Measurements from ENCODE around the gene MARK3.

The MARK3 gene

DNA sequence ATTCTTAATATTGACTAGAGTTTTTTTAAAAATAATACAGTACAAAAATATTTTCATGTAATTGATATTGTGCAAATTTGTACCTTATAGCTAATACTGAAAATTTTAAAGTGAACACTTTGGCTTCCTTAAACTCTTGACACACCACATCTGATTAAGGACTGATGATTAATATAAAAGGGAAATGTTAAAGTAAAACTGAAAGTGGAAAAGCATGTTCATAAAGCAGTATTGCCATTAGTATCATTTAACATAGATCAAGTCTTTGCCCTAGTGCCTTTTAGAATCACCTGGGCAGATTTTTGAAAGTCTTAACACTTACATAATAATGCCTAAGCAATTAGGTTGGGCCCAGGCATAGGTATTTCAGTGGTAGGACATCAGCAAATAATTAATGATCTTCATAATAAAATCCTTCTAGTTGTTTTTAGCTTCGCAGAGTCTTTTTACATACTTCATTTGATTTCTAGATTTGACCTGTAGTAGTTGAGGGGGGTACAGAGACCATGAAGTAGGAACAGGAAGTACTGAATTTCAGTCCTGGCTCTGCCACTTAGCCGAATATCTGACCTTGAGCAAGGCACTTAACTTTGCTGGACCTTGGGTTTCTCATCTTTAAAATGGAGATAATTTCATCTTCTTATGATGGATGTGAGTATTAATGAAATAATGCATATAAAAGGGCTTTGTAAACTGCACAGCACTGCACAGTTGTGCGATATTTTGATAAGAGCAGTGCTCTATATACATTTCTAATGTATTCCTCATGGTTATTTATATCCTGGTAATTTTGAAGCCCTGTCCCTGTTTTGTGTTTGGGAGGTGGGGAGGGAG lies 43.7 kb downstream of the MARK3 start:
- H3K36me3 ChIP-seq, result no peaks in the 10 kb centered on the region
- intact Hi-C loops (cut with DNase I; ENCODE audit: low total_unique reads), result no loop called here
- no peak overlapping the region for H3K4me3 ChIP-seq
- TF ChIP-seq, protein P1, sequence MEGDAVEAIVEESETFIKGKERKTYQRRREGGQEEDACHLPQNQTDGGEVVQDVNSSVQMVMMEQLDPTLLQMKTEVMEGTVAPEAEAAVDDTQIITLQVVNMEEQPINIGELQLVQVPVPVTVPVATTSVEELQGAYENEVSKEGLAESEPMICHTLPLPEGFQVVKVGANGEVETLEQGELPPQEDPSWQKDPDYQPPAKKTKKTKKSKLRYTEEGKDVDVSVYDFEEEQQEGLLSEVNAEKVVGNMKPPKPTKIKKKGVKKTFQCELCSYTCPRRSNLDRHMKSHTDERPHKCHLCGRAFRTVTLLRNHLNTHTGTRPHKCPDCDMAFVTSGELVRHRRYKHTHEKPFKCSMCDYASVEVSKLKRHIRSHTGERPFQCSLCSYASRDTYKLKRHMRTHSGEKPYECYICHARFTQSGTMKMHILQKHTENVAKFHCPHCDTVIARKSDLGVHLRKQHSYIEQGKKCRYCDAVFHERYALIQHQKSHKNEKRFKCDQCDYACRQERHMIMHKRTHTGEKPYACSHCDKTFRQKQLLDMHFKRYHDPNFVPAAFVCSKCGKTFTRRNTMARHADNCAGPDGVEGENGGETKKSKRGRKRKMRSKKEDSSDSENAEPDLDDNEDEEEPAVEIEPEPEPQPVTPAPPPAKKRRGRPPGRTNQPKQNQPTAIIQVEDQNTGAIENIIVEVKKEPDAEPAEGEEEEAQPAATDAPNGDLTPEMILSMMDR (IDR thresholded peaks at IDR 0.05), result no peak
- no peaks in the 10 kb centered on the region for H3K27me3 ChIP-seq
- no peak overlapping the region for H3K27ac ChIP-seq
- H3K9me3 ChIP-seq, result no peaks in the 10 kb centered on the region
- H3K4me1 ChIP-seq, result peaks cover 0 to 32% (median 9%) of the 10 kb centered on the region in 4 donors
- DNase-seq, result no peak

- TF ChIP-seq, protein P1 (IDR thresholded peaks at IDR 0.05), result no peak
- intact Hi-C loops (cut with DNase I; ENCODE audit: low total_unique reads), result no loop called here
- Histone ChIP-seq H3K9me3 (no peaks in the 10 kb centered on the region), H3K4me1 (peaks cover 0 to 42% (median 18%) of the 10 kb centered on the region in 4 donors), H3K36me3 (no peaks in the 10 kb centered on the region), H3K27me3 (no peaks in the 10 kb centered on the region), H3K27ac (no peak overlapping the region), H3K4me3 (no peak overlapping the region)
- no peak for DNase-seq
Measured at GRCh38 chr14:103430358-103430757, 45.1 kb downstream of the MARK3 start.

DNA sequence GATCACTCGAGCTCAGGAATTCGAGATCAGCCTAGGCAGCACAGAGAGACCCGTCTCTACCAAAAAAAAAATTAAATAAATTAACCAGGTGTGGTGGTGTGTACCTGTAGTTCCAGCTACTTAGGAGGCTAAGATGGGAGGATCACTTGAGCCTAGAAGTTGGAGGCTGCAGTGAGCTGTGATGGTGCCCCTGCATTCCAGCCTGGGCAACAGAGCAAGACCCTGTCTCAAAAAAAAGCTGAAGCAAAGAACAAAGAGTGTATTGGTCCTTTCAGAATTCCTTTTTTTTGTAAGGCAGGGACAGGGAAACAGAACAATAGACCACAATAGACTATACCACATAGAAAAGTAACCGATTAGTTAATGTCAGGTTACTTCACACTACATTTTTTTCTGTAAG lies 47.4 kb downstream of the MARK3 start:
- H3K27ac ChIP-seq, result no peak overlapping the region
- H3K4me3 ChIP-seq, result no peak overlapping the region
- no peaks in the 10 kb centered on the region for H3K36me3 ChIP-seq
- peaks cover 0 to 53% (median 27%) of the 10 kb centered on the region in 4 donors for H3K4me1 ChIP-seq
- TF ChIP-seq, protein P1 (IDR thresholded peaks at IDR 0.05), result no peak
- intact Hi-C loops (cut with DNase I; ENCODE audit: low total_unique reads), result no loop called here
- no peaks in the 10 kb centered on the region for H3K27me3 ChIP-seq
- no peak for DNase-seq
- H3K9me3 ChIP-seq, result no peaks in the 10 kb centered on the region

DNA sequence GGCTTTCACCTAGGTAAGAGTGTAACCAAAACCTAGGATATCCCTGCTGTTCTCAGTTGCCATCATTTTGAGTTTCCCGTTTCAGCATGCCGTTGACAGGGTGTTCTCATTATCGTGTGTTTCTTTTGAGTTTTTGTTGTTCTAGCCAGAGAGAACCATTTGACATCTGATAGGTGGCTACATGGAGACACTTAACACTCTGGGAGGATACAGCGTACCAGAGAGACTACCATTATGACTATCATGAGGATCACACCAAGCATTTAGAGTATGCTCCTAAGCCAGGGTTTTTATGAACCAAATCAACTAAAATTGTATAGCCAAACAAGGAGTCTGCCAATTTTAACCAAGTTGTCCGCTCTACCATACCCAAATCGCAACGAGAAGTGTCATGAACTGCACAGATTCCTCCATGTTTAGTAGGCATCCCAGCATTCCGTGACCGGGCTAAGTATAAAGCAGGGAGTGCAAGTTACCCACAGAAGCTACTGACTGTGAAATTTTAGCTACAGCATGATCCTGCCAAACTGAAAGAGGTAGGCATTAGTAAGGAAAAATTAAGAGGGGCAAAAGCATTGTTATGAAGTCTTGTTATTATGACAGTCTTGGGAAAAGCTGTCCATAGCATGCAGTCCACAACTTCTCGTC lies 48.8 kb downstream of the MARK3 start:
- Histone ChIP-seq H3K27me3 (no peaks in the 10 kb centered on the region), H3K4me3 (no peak overlapping the region), H3K4me1 (peaks cover 0 to 43% (median 22%) of the 10 kb centered on the region in 4 donors), H3K27ac (peak overlapping the region; percentile 69 to 77), H3K36me3 (no peaks in the 10 kb centered on the region), H3K9me3 (no peaks in the 10 kb centered on the region)
- intact Hi-C loops (cut with DNase I; ENCODE audit: low total_unique reads), result no loop called here
- no peak for DNase-seq
- TF ChIP-seq, protein P1 (IDR thresholded peaks at IDR 0.05), result no peak

DNA sequence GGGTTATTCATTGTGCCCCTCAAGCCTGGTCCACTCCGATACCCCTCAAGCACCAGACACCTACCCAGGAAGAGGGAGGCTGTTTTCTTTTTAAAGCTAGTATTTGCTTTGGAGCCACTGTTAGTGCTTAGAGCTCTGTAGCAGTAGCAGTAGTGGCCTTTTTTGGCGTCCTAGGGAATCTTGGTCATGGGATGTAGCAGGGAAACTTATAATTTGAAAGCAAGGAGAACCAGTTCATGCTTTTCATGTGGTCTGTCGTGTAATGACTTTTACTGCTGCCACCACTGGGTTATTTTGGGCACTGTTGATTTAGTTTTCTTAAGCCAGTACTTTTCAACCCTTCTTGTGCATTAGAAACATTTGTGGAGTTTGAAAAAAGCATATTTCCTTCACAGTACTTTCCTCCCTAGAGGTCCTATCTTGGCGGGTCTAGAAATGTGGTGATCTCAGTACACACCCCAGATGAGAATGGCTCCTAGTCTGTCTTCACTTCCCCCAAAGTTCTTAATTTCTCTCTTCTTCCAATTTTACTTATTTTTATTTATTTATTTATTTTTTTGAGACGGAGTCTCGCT lies 49.7 kb downstream of the MARK3 start:
- no peaks in the 10 kb centered on the region for H3K27me3 ChIP-seq

More for the DNA sequence above, 49.7 kb downstream of the MARK3 start:
- DNase-seq, result peak in 1 of 2 donors; percentile 24
- Histone ChIP-seq H3K27ac (peak overlapping the region; percentile 69 to 77), H3K36me3 (peaks cover 0 to 8% (median 6%) of the 10 kb centered on the region in 3 donors), H3K4me1 (peaks cover 0 to 38% (median 20%) of the 10 kb centered on the region in 4 donors), H3K9me3 (no peaks in the 10 kb centered on the region), H3K4me3 (no peak overlapping the region)
- TF ChIP-seq, protein P1 (IDR thresholded peaks at IDR 0.05), result peak; percentile 11 to 16
- intact Hi-C loops (cut with DNase I; ENCODE audit: low total_unique reads), result no loop called here
